HG02678 (cell line): ENCODE measurements around the gene GJA8.
"Not testable (repeated sequence)": the region's sequence is repeated elsewhere in the genome, so short reads cannot be mapped to it uniquely, and the experiment has no call there.

Experiments
- ATAC-seq: cut with Tn5 transposase; IDR thresholded peaks from one replicate; pipeline ENCODE4 v1.9.1; 2021; ENCODE audit warnings: mild to moderate bottlenecking, moderate library complexity; ENCODE audit not compliant: unreplicated experiment

The GJA8 gene

GRCh38 chr1:147927215-147927614 is 24.6 kb downstream of the GJA8 start:
- ATAC-seq = not testable (repeated sequence)

- ATAC-seq = not testable (repeated sequence)
Observed at GRCh38 chr1:147927689-147928088, 25.1 kb downstream of the GJA8 start.

GRCh38 chr1:147928236-147929132 is 25.9 kb downstream of the GJA8 start, which contains the start of gene GPR89B:
GPR89B (plus strand) TSS chr1:147928420; CDS start chr1:147928537, 117 bp downstream.
- peak; percentile 98 for ATAC-seq

GRCh38 chr1:147931137-147931536 is 28.5 kb downstream of the GJA8 start:
- ATAC-seq = not testable (repeated sequence)

GRCh38 chr1:147935296-147935695 is 32.7 kb downstream of the GJA8 start:
- ATAC-seq = not testable (repeated sequence)

GRCh38 chr1:147940456-147940855 is 37.9 kb downstream of the GJA8 start:
- ATAC-seq = not testable (repeated sequence)

- not testable (repeated sequence) for ATAC-seq
Observed at GRCh38 chr1:147942563-147942962, 40.0 kb downstream of the GJA8 start.

- ATAC-seq = not testable (repeated sequence)
Observed at GRCh38 chr1:147949517-147949916, 46.9 kb downstream of the GJA8 start.
